HCT116 (cell line): Measurements from ENCODE around the gene APOA1. TPM values are rescaled to one million over a fixed set of nuclear protein-coding genes. Genes with fewer than 3 reads are reported as not detected.

ENCODE experiments used
- ATAC-seq: fragments of 200-7000 bp; cut with Tn5 transposase; 2 replicates; pipeline ENCODE4 v1.9.1; 2020; ENCODE audit warnings: mild to moderate bottlenecking, moderate library complexity
- BruUV-seq: library from RNA; stranded (reverse); fragments of 400-500 nt; replicated peaks from 2 replicates; lab custom pipeline; 2021; lab: Mats Ljungman, UMichigan
- CTCF ChIA-PET: fragments of 300-600 bp; sonication (Branson Sonifier 250); formaldehyde crosslinking; loops from one replicate; lab custom pipeline; 2021; ENCODE audit warnings: antibody characterized with exemption; lab: Charles Lee
- POLR2A ChIA-PET: fragments of 300-600, 350-600 bp; sonication (Branson Sonifier 250); formaldehyde crosslinking; loops from one replicate; lab custom pipeline; 2021; ENCODE audit warnings: antibody characterized with exemption; lab: Charles Lee
- RAD21 ChIA-PET, 2 experiments: fragments of 300-600 bp; sonication (Branson Sonifier 250); formaldehyde crosslinking; loops; one replicate each; lab custom pipeline; 2023; ENCODE audit warnings: low total read pairs in 2 of 2; ENCODE audit not compliant: uncharacterized antibody in 2 of 2, unreplicated experiment in 2 of 2, low non-redundant PET in 1 of 2; lab: Charles Lee
- DNase-seq: peaks from one replicate; pipeline ENCODE4 v3.0.0-alpha.2; 2010; ENCODE audit warnings: low read depth, low spot score
- H2AFZ ChIP-seq: fragments of 200-600 bp; shearing (Covaris generic), sonication (generic); 2 replicates; pipeline ENCODE4 v1.6.1; 2017; ENCODE audit warnings: low read depth, mixed run types, mixed read lengths, antibody characterized with exemption, low read length; ENCODE audit not compliant: poor library complexity, severe bottlenecking
- H3K27ac ChIP-seq: 2 replicates; pipeline ENCODE4 v1.5.1; 2012; ENCODE audit warnings: low read depth, low read length
- H3K27me3 ChIP-seq: fragments of 200-600 bp; sonication (generic); 2 replicates; pipeline ENCODE4 v1.6.1; 2016; ENCODE audit warnings: mixed run types, low read length, mixed read lengths; ENCODE audit not compliant: insufficient read depth
- H3K36me3 ChIP-seq, 2 experiments: fragments of 200-500 bp in 1 of 2; fragments of 200-600 bp in 1 of 2; sonication (Bioruptor generic) in 1 of 2; sonication (generic) in 1 of 2; 2 replicates each; pipeline versions ENCODE4 v1.5.1 to v1.6.1; 2014 to 2016; ENCODE audit warnings: low read length in 2 of 2, inconsistent platforms in 1 of 2, mixed read lengths in 1 of 2, mixed run types in 1 of 2; ENCODE audit not compliant: insufficient read depth in 2 of 2, control insufficient read depth in 1 of 2
- H3K4me1 ChIP-seq, 2 experiments: fragments of 200-600 bp in 1 of 2; sonication (generic) in 1 of 2; 2 replicates each; pipeline versions ENCODE4 v1.5.1 to v1.6.1; 2012 to 2017; ENCODE audit warnings: low read length in 2 of 2, inconsistent platforms in 1 of 2, mild to moderate bottlenecking in 1 of 2, mixed read lengths in 1 of 2, mixed run types in 1 of 2, moderate library complexity in 1 of 2; ENCODE audit not compliant: insufficient read depth in 2 of 2, control insufficient read depth in 1 of 2
- H3K4me2 ChIP-seq: fragments of 200-600 bp; sonication (generic); 2 replicates; pipeline ENCODE4 v1.6.1; 2017; ENCODE audit warnings: mixed run types, low read length, mixed read lengths
- H3K4me3 ChIP-seq, 2 experiments: fragments of 200-600 bp in 1 of 2; sonication (generic) in 1 of 2; replicated peaks in 1 of 2; 2 replicates each; pipeline ENCODE4 v1.5.1; 2011 to 2016; ENCODE audit warnings: low read length in 2 of 2, control low read depth in 1 of 2, low read depth in 1 of 2, mild to moderate bottlenecking in 1 of 2, mixed read lengths in 1 of 2, mixed run types in 1 of 2
- H3K79me2 ChIP-seq: fragments of 200-600 bp; sonication (generic); 2 replicates; pipeline ENCODE4 v1.6.1; 2017; ENCODE audit warnings: mild to moderate bottlenecking, mixed run types, low read length, moderate library complexity, mixed read lengths; ENCODE audit not compliant: insufficient read depth
- H3K9ac ChIP-seq: fragments of 200-600 bp; sonication (generic); 2 replicates; pipeline ENCODE4 v1.6.1; 2016; ENCODE audit warnings: low read length, mixed read lengths
- H3K9me2 ChIP-seq: fragments of 200-600 bp; sonication (generic), shearing (Covaris generic); 2 replicates; pipeline ENCODE4 v1.6.1; 2017; ENCODE audit warnings: mixed run types, mild to moderate bottlenecking, moderate library complexity; ENCODE audit not compliant: insufficient read depth
- H3K9me3 ChIP-seq, 2 experiments: fragments of 200-500 bp in 1 of 2; fragments of 200-600 bp in 1 of 2; sonication (Bioruptor generic) in 1 of 2; sonication (generic) in 1 of 2; 2 replicates each; pipeline ENCODE4 v1.6.1; 2014 to 2017; ENCODE audit warnings: low read length in 2 of 2, mixed read lengths in 2 of 2, inconsistent platforms in 1 of 2, low read depth in 1 of 2, mild to moderate bottlenecking in 1 of 2, mixed run types in 1 of 2, moderate library complexity in 1 of 2; ENCODE audit not compliant: control insufficient read depth in 1 of 2, insufficient read depth in 1 of 2
- H4K20me1 ChIP-seq: fragments of 200-600 bp; sonication (generic), shearing (Covaris generic); 2 replicates; pipeline ENCODE4 v1.6.1; 2017; ENCODE audit warnings: mixed run types, mild to moderate bottlenecking, moderate library complexity; ENCODE audit not compliant: insufficient read depth
- ATF3 ChIP-seq: IDR thresholded peaks from 2 replicates; pipeline ENCODE4 v1.6.1; 2012
- MAX ChIP-seq: IDR thresholded peaks from 2 replicates; pipeline ENCODE4 v1.6.1; 2012
- ZNF274 ChIP-seq: fragments of 200-500 bp; sonication (Bioruptor generic); IDR thresholded peaks from 2 replicates; pipeline ENCODE4 v1.6.1; 2014; ENCODE audit warnings: mild to moderate bottlenecking, low read depth, low read length, inconsistent platforms
- intact Hi-C: fragments of 100-400 bp; cut with micrococcal nuclease; formaldehyde crosslinking; loops from 2 replicates; pipeline ENCODE4 v1.10.0; 2022
- total RNA-seq: library from RNA; stranded (reverse); gene quantifications from one replicate; pipeline ENCODE4 v1.2.1, GENCODE V29; 2021; ENCODE audit not compliant: unreplicated experiment

APOA1 gene
- total RNA-seq, 1 experiment from 2014 or later: 2.0 TPM

- no TSS peak for BruUV-seq
- Histone ChIP-seq H3K9me3 (no peaks in the 10 kb centered on the region), H3K4me3 (no peak overlapping the region), H3K4me1 (peaks cover 8 to 15% of the 10 kb centered on the region in 2 experiments), H3K9me2 (no peaks in the 10 kb centered on the region)
- POLR2A ChIA-PET: interaction anchor here (0.6 kb wide), 1 partner anchor 47 kb away, joined by 3 read pairs; no protein-coding TSS in a partner anchor
- RAD21 ChIA-PET: no interaction called here
- TF ChIP-seq MAX: no peak
- TF ChIP-seq, all 23 proteins: peak for 0
- H4K20me1 ChIP-seq: no peaks in the 10 kb centered on the region
- H3K4me2 ChIP-seq: no peak overlapping the region
- no peak overlapping the region for H3K27ac ChIP-seq
- intact Hi-C loops: no loop called here
- CTCF ChIA-PET: no interaction called here
- H3K79me2 ChIP-seq: no peaks in the 10 kb centered on the region
- DNase-seq (no peak), ATAC-seq (no peak)
- H3K36me3 ChIP-seq: no peaks in the 10 kb centered on the region
- no peak overlapping the region for H2AFZ ChIP-seq
- H3K9ac ChIP-seq: no peak overlapping the region
- no peaks in the 10 kb centered on the region for H3K27me3 ChIP-seq
Observed at GRCh38 chr11:116833816-116834534, 3.4 kb downstream of the APOA1 start.

- no peak overlapping the region for H3K4me3 ChIP-seq
- intact Hi-C loops: no loop called here
- H4K20me1 ChIP-seq: no peaks in the 10 kb centered on the region
- no peaks in the 10 kb centered on the region for H3K79me2 ChIP-seq
- no peaks in the 10 kb centered on the region for H3K9me2 ChIP-seq
- H3K27me3 ChIP-seq: no peaks in the 10 kb centered on the region
- no peak overlapping the region for H3K4me2 ChIP-seq
- H3K9ac ChIP-seq: no peak overlapping the region
- no peaks in the 10 kb centered on the region for H3K36me3 ChIP-seq
- H2AFZ ChIP-seq: no peak overlapping the region
- ATAC-seq (no peak), DNase-seq (no peak)
- CTCF ChIA-PET: no interaction called here
- POLR2A ChIA-PET: no interaction called here
- H3K4me1 ChIP-seq: peaks cover 8 to 15% of the 10 kb centered on the region in 2 experiments
- H3K9me3 ChIP-seq: no peaks in the 10 kb centered on the region
- TF ChIP-seq ATF3: no peak
- TF ChIP-seq ZNF274: no peak
- no TSS peak for BruUV-seq
- RAD21 ChIA-PET: no interaction called here
- no peak overlapping the region for H3K27ac ChIP-seq
Observed at GRCh38 chr11:116833491-116833815, 4.0 kb downstream of the APOA1 start.
